Trophoblast cell (in vitro differentiated cells and primary cell): ENCODE data around the gene SPRR1A.
A peak's percentile ranks its signal among the peaks of the same experiment; 100 is the strongest.

Source experiments
- DNase-seq, 2 donors: peaks; one replicate each; pipeline ENCODE4 v3.0.0-alpha.2; 2016
- H2AFZ ChIP-seq: 2 replicates; pipeline ENCODE4 v1.6.1; 2013; ENCODE audit warnings: low read length, moderate library complexity, mild to moderate bottlenecking; ENCODE audit not compliant: insufficient read depth, poor library complexity
- H2AK5ac ChIP-seq: 2 replicates; pipeline ENCODE4 v1.6.1; 2013; ENCODE audit warnings: mild to moderate bottlenecking, low read length
- H2BK120ac ChIP-seq: 2 replicates; pipeline ENCODE4 v1.6.1; 2013; ENCODE audit warnings: low read length, mild to moderate bottlenecking, moderate library complexity; ENCODE audit not compliant: insufficient read depth, poor library complexity
- H2BK12ac ChIP-seq: 2 replicates; pipeline ENCODE4 v1.6.1; 2013; ENCODE audit warnings: mild to moderate bottlenecking, low read length, moderate library complexity
- H2BK5ac ChIP-seq: 2 replicates; pipeline ENCODE4 v1.6.1; 2013; ENCODE audit warnings: low read length, low read depth, moderate library complexity, mild to moderate bottlenecking; ENCODE audit not compliant: poor library complexity
- H3K14ac ChIP-seq: 2 replicates; pipeline ENCODE4 v1.6.1; 2013; ENCODE audit warnings: mild to moderate bottlenecking, low read length
- H3K18ac ChIP-seq: 2 replicates; pipeline ENCODE4 v1.6.1; 2013; ENCODE audit warnings: mild to moderate bottlenecking, low read length
- H3K23ac ChIP-seq: 2 replicates; pipeline ENCODE4 v1.6.1; 2013; ENCODE audit warnings: low read length
- H3K27ac ChIP-seq: 2 replicates; pipeline ENCODE4 v1.5.1; 2013; ENCODE audit warnings: low read depth, mild to moderate bottlenecking, inconsistent platforms, low read length, moderate library complexity
- H3K27me3 ChIP-seq: 2 replicates; pipeline ENCODE4 v1.6.1; 2013; ENCODE audit warnings: inconsistent platforms, mild to moderate bottlenecking, low read length, moderate library complexity; ENCODE audit not compliant: insufficient read depth
- H3K36me3 ChIP-seq, 2 experiments: 1 replicate in 1 of 2; 2 replicates in 1 of 2; pipeline ENCODE4 v1.6.1; 2013; ENCODE audit warnings: low read length in 2 of 2, mild to moderate bottlenecking in 2 of 2, moderate library complexity in 1 of 2; ENCODE audit not compliant: insufficient read depth in 2 of 2, control insufficient read depth in 1 of 2
- H3K4ac ChIP-seq: 2 replicates; pipeline ENCODE4 v1.6.1; 2013; ENCODE audit warnings: low read depth, mild to moderate bottlenecking, low read length, moderate library complexity
- H3K4me1 ChIP-seq, 2 experiments: 1 replicate in 1 of 2; 2 replicates in 1 of 2; pipeline ENCODE4 v1.6.1; 2013; ENCODE audit warnings: low read length in 2 of 2, mild to moderate bottlenecking in 2 of 2, moderate library complexity in 1 of 2; ENCODE audit not compliant: insufficient read depth in 2 of 2, control insufficient read depth in 1 of 2
- H3K4me2 ChIP-seq: 2 replicates; pipeline ENCODE4 v1.6.1; 2013; ENCODE audit warnings: inconsistent platforms, mild to moderate bottlenecking, low read length, moderate library complexity
- H3K4me3 ChIP-seq: 2 replicates; pipeline ENCODE4 v1.5.1; 2013; ENCODE audit warnings: mild to moderate bottlenecking, low read depth, low read length, inconsistent platforms
- H3K79me1 ChIP-seq: one replicate; pipeline ENCODE4 v1.6.1; 2013; ENCODE audit warnings: low read length
- H3K79me2 ChIP-seq: 2 replicates; pipeline ENCODE4 v1.6.1; 2013; ENCODE audit warnings: low read length, mild to moderate bottlenecking; ENCODE audit not compliant: control insufficient read depth, insufficient read depth, poor library complexity
- H3K9ac ChIP-seq: 2 replicates; pipeline ENCODE4 v1.6.1; 2013; ENCODE audit warnings: mild to moderate bottlenecking, low read length
- H3K9me3 ChIP-seq: 2 replicates; pipeline ENCODE4 v1.6.1; 2013; ENCODE audit warnings: low read depth, mild to moderate bottlenecking, control low read depth, inconsistent platforms, low read length; ENCODE audit not compliant: insufficient read depth
- H4K12ac ChIP-seq: 2 replicates; pipeline ENCODE4 v1.6.1; 2013; ENCODE audit warnings: low read depth, mild to moderate bottlenecking, low read length, moderate library complexity
- H4K8ac ChIP-seq: 2 replicates; pipeline ENCODE4 v1.6.1; 2013; ENCODE audit warnings: low read depth, mild to moderate bottlenecking, low read length, moderate library complexity
- H4K91ac ChIP-seq: one replicate; pipeline ENCODE4 v1.6.1; 2013; ENCODE audit warnings: low read depth, mild to moderate bottlenecking, low read length, moderate library complexity
- WGBS: extraction: QIAGEN DNeasy Blood & Tissue Kit; methylation state at CpG from one replicate; pipeline ENCODE4 v1.1.7; 2013; ENCODE audit warnings: missing lambda C conversion rate; ENCODE audit not compliant: insufficient read length, insufficient coverage; ENCODE audit errors: extremely low coverage; 5-methylcytosine and 5-hydroxymethylcytosine counted together

Gene SPRR1A

GRCh38 chr1:153023109-153023508 lies 39.2 kb downstream of the SPRR1A start:
- Histone ChIP-seq H3K36me3 (no peaks in the 10 kb centered on the region), H4K12ac (no peak overlapping the region), H3K4me3 (no peak overlapping the region), H3K18ac (no peak overlapping the region), H2AK5ac (no peak overlapping the region), H3K4me2 (no peak overlapping the region), H2BK120ac (no peak overlapping the region), H3K27me3 (no peaks in the 10 kb centered on the region), H4K91ac (no peak overlapping the region), H3K79me2 (no peaks in the 10 kb centered on the region), H2BK5ac (no peak overlapping the region), H2AFZ (no peak overlapping the region), H3K9ac (no peak overlapping the region), H3K4me1 (no peaks in the 10 kb centered on the region), H4K8ac (no peak overlapping the region), H3K14ac (no peak overlapping the region), H3K27ac (no peak overlapping the region), H3K79me1 (no peaks in the 10 kb centered on the region), H2BK12ac (no peak overlapping the region), H3K4ac (no peak overlapping the region), H3K23ac (no peak overlapping the region), H3K9me3 (no peaks in the 10 kb centered on the region)
- WGBS, result no CpG with 5 or more reads among the region's 7 CpGs
- DNase-seq, result no peak

GRCh38 chr1:153024413-153024812 lies 40.5 kb downstream of the SPRR1A start:
- Histone ChIP-seq H3K4me1 (no peaks in the 10 kb centered on the region), H3K14ac (no peak overlapping the region), H4K12ac (no peak overlapping the region), H4K91ac (no peak overlapping the region), H3K4me2 (no peak overlapping the region), H2BK120ac (no peak overlapping the region), H3K23ac (no peak overlapping the region), H3K9me3 (no peaks in the 10 kb centered on the region), H3K27me3 (no peaks in the 10 kb centered on the region), H3K79me1 (no peaks in the 10 kb centered on the region), H2BK5ac (no peak overlapping the region), H2BK12ac (no peak overlapping the region), H3K79me2 (no peaks in the 10 kb centered on the region), H4K8ac (no peak overlapping the region), H3K4me3 (no peak overlapping the region), H3K27ac (no peak overlapping the region), H3K36me3 (no peaks in the 10 kb centered on the region), H2AFZ (no peak overlapping the region), H3K4ac (no peak overlapping the region), H2AK5ac (no peak overlapping the region), H3K18ac (no peak overlapping the region), H3K9ac (no peak overlapping the region)
- DNase-seq, result no peak
- whole genome bisulfite sequencing, result no CpG with 5 or more reads among the region's 1 CpG

- H3K27me3 ChIP-seq, result no peaks in the 10 kb centered on the region
- H3K4me1 ChIP-seq, result no peaks in the 10 kb centered on the region
- no peak overlapping the region for H2BK12ac ChIP-seq
- DNase-seq, result peak; percentile 1 to 44
- no peaks in the 10 kb centered on the region for H3K79me1 ChIP-seq
- H3K4ac ChIP-seq, result no peak overlapping the region
- no peaks in the 10 kb centered on the region for H3K9me3 ChIP-seq
- H4K8ac ChIP-seq, result no peak overlapping the region
- no peaks in the 10 kb centered on the region for H3K79me2 ChIP-seq
- no peak overlapping the region for H3K27ac ChIP-seq
- no peak overlapping the region for H3K18ac ChIP-seq
- no peak overlapping the region for H4K12ac ChIP-seq
- no peak overlapping the region for H2AFZ ChIP-seq
- H3K4me3 ChIP-seq, result no peak overlapping the region
- H2AK5ac ChIP-seq, result no peak overlapping the region
- H2BK120ac ChIP-seq, result no peak overlapping the region
- no peak overlapping the region for H3K4me2 ChIP-seq
- no peaks in the 10 kb centered on the region for H3K36me3 ChIP-seq
- H3K14ac ChIP-seq, result no peak overlapping the region
- no peak overlapping the region for H2BK5ac ChIP-seq
- H4K91ac ChIP-seq, result no peak overlapping the region
- WGBS, result no CpG with 5 or more reads among the region's 1 CpG
- H3K23ac ChIP-seq, result no peak overlapping the region
- no peak overlapping the region for H3K9ac ChIP-seq
These were observed 41.9 kb downstream of the SPRR1A start for GRCh38 chr1:153025797-153026196.

- no peak for DNase-seq
- Histone ChIP-seq H3K4me3 (no peak overlapping the region), H2AK5ac (no peak overlapping the region), H2BK5ac (no peak overlapping the region), H3K36me3 (no peaks in the 10 kb centered on the region), H3K23ac (no peak overlapping the region), H2BK120ac (no peak overlapping the region), H4K12ac (no peak overlapping the region), H3K79me2 (no peaks in the 10 kb centered on the region), H3K4me1 (no peaks in the 10 kb centered on the region), H3K9ac (no peak overlapping the region), H3K18ac (no peak overlapping the region), H3K4me2 (no peak overlapping the region), H2BK12ac (no peak overlapping the region), H3K9me3 (no peaks in the 10 kb centered on the region), H2AFZ (no peak overlapping the region), H4K8ac (no peak overlapping the region), H4K91ac (no peak overlapping the region), H3K79me1 (no peaks in the 10 kb centered on the region), H3K14ac (no peak overlapping the region), H3K27me3 (no peaks in the 10 kb centered on the region), H3K4ac (no peak overlapping the region), H3K27ac (no peak overlapping the region)
- no CpG with 5 or more reads among the region's 1 CpG for WGBS
These were observed 44.9 kb downstream of the SPRR1A start for GRCh38 chr1:153028766-153029165.
